HG03432 (cell line): Measurements from ENCODE around the gene AP4M1.

Experiments
- ATAC-seq: cut with Tn5 transposase; IDR thresholded peaks from one replicate; pipeline ENCODE4 v1.9.1; 2021; ENCODE audit warnings: mild to moderate bottlenecking, moderate library complexity; ENCODE audit not compliant: unreplicated experiment

The AP4M1 gene

GRCh38 chr7:100157069-100157333 lies 55.6 kb downstream of the AP4M1 start:
- ATAC-seq = no peak

- ATAC-seq = no peak
Observed at GRCh38 chr7:100157334-100158228, 56.1 kb downstream of the AP4M1 start.
